Testis (tissue), 3 donors: ENCODE results near the gene TBX5. TPM values are rescaled to one million over a fixed set of nuclear protein-coding genes. Genes with fewer than 3 reads are reported as not detected.
"Not testable (repeated sequence)": the region's sequence is repeated elsewhere in the genome, so short reads cannot be mapped to it uniquely, and the experiment has no call there.

ENCODE experiments used
- DNase-seq: peaks from one replicate; pipeline ENCODE4 v3.0.0-alpha.2; 2019
- H3K27ac ChIP-seq, 2 donors: fragments of 200-600 bp; sonication (generic); one replicate each; pipeline ENCODE4 v1.5.1; 2019
- H3K27me3 ChIP-seq: fragments of 200-600 bp; sonication (generic); one replicate; pipeline ENCODE4 v1.5.1; 2019
- H3K36me3 ChIP-seq: fragments of 200-600 bp; sonication (generic); one replicate; pipeline ENCODE4 v1.5.1; 2017; ENCODE audit warnings: low read depth; ENCODE audit errors: missing control alignments
- H3K4me1 ChIP-seq: fragments of 200-600 bp; sonication (generic); one replicate; pipeline ENCODE4 v1.5.1; 2019
- H3K4me3 ChIP-seq, 2 donors: fragments of 200-600 bp; sonication (generic); one replicate each; pipeline ENCODE4 v1.5.1; 2017 to 2019
- H3K9me3 ChIP-seq: fragments of 200-600 bp; sonication (generic); one replicate; pipeline ENCODE4 v1.5.1; 2017
- CTCF ChIP-seq, 3 experiments: fragments of 450-650 bp in 2 of 3; fragments of 200-600 bp in 1 of 3; sonication (generic) in 1 of 3; IDR thresholded peaks; one replicate each; pipeline ENCODE4 v1.5.1; 2016 to 2019; ENCODE audit warnings: antibody characterized with exemption in 3 of 3, mild to moderate bottlenecking in 2 of 3, moderate library complexity in 1 of 3
- POLR2A ChIP-seq: fragments of 450-650 bp; IDR thresholded peaks from one replicate; pipeline ENCODE4 v1.6.1; 2017; ENCODE audit warnings: antibody characterized with exemption, mild to moderate bottlenecking, moderate library complexity
- WGBS, 2 donors: methylation state at CpG; one replicate each; pipeline ENCODE4 v1.1.5; 2018; 5-methylcytosine and 5-hydroxymethylcytosine counted together
- intact Hi-C: fragments of 100-400 bp; cut with DNase I; formaldehyde crosslinking; loops from one replicate; pipeline ENCODE4 v1.15.1; 2023; ENCODE audit warnings: low total_unique reads
- polyA plus RNA-seq: library from polyadenylated mRNA; stranded (reverse); fragments of 350-450 nt; fragmentation: Illumina TruSeq; extraction: RNeasy Lipid Tissue Mini Kit (QIAGEN cat#74804); gene quantifications from one replicate; pipeline ENCODE4 v1.2.3, GENCODE V29; 2014; ENCODE audit warnings: low read depth, low replicate concordance; ENCODE audit not compliant: insufficient read depth
- total RNA-seq, 2 donors: library from RNA; depleted of rRNA; stranded (reverse); fragments of >200 nt; gene quantifications; one replicate each; pipeline ENCODE4 v1.2.3, GENCODE V29; 2016

TBX5 gene
- total and polyA plus RNA-seq, 3 donors from 2014 or later: 0.12 to 0.62 TPM; not detected in 1

DNA sequence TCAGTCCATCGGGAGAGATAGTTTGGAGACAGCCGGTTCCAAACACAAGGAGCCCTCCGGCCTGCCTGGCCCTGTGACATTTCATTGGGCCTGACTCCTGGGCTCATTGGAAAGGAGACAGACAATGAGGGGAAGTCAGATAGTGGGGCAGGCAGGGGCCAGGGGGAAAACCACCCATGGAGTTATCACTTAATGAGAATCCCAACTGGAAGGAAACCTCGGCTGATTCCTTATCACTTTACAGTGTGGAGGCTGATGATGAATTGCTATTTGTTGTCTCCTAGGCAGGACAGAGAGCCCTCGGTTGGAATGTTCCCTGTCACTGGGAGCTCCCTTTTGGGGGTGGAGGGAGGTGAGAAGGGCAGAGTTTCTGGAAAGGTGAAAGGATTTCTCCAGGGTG is 44.4 kb downstream of the TBX5 start:
- DNase-seq: no peak
- H3K4me3 ChIP-seq: no peak overlapping the region
- H3K4me1 ChIP-seq: no peaks in the 10 kb centered on the region
- intact Hi-C loops: no loop called here
- no peak overlapping the region for H3K27ac ChIP-seq
- TF ChIP-seq POLR2A (no peak), CTCF (IDR thresholded peaks at IDR 0.05) (no peak)
- H3K27me3 ChIP-seq: no peaks in the 10 kb centered on the region
- H3K36me3 ChIP-seq: no peaks in the 10 kb centered on the region
- WGBS, 2 donors: 41 to 53% methylated on average over 5 of the region's 5 CpGs
- H3K9me3 ChIP-seq: no peaks in the 10 kb centered on the region

- Histone ChIP-seq H3K9me3 (no peaks in the 10 kb centered on the region), H3K36me3 (no peaks in the 10 kb centered on the region), H3K27ac (no peak overlapping the region), H3K4me1 (no peaks in the 10 kb centered on the region), H3K4me3 (no peak overlapping the region), H3K27me3 (no peaks in the 10 kb centered on the region)
- no peak for TF ChIP-seq CTCF (IDR thresholded peaks at IDR 0.05)
- no peak for TF ChIP-seq POLR2A
- DNase-seq: no peak
- intact Hi-C loops: no loop called here
Observed at GRCh38 chr12:114360485-114360884, 45.5 kb downstream of the TBX5 start.

GRCh38 chr12:114355389-114356088 is 50.4 kb downstream of the TBX5 start:
- H3K27ac ChIP-seq: no peak overlapping the region
- intact Hi-C loops: no loop called here
- peak; percentile 28 for DNase-seq
- H3K4me1 ChIP-seq: no peaks in the 10 kb centered on the region
- no peaks in the 10 kb centered on the region for H3K9me3 ChIP-seq
- H3K27me3 ChIP-seq: no peaks in the 10 kb centered on the region
- WGBS, 2 donors: 53 to 64% methylated on average over 5 to 16 of the region's 16 CpGs
- H3K36me3 ChIP-seq: no peaks in the 10 kb centered on the region
- H3K4me3 ChIP-seq: no peak overlapping the region
- TF ChIP-seq CTCF (IDR thresholded peaks at IDR 0.05) (no peak), POLR2A (no peak)

DNA sequence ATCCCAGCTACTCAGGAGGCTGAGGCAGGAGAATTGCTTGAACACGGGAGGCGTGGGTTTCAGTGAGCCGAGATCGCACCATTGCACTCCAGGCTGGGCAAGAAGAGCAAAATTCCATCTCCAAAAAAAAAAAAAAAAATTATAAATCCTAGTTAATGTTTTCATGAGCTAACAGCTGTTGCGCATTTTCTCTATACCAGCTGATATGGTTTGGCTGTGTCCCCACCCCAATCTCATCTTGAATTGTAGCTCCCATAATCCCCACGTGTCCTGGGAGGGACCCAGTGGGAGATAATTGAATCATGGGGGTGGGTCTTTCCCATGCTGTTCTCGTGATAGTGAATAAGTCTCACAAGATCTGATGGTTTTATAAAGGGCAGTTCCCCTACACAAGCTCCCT is 56.7 kb downstream of the TBX5 start:
- intact Hi-C loops, H3K4me3 ChIP-seq, H3K9me3 ChIP-seq, H3K4me1 ChIP-seq, H3K27me3 ChIP-seq, H3K36me3 ChIP-seq, DNase-seq, H3K27ac ChIP-seq: not testable (repeated sequence)
- 76 to 77% methylated on average over 7 of the region's 7 CpGs for WGBS, 2 donors

GRCh38 chr12:114347861-114348260 is 58.1 kb downstream of the TBX5 start:
- 88 to 93% methylated on average over 3 of the region's 3 CpGs for WGBS, 2 donors
- H3K36me3 ChIP-seq: no peaks in the 10 kb centered on the region
- no peak for DNase-seq
- H3K4me3 ChIP-seq: no peak overlapping the region
- TF ChIP-seq CTCF (IDR thresholded peaks at IDR 0.05) (no peak), POLR2A (no peak)
- H3K9me3 ChIP-seq: no peaks in the 10 kb centered on the region
- no peaks in the 10 kb centered on the region for H3K4me1 ChIP-seq
- no peaks in the 10 kb centered on the region for H3K27me3 ChIP-seq
- intact Hi-C loops: no loop called here
- no peak overlapping the region for H3K27ac ChIP-seq
